ENCODE results near the gene VPS35.

- no peak for TF ChIP-seq POLR2A (IDR thresholded peaks at IDR 0.05)
- peak; percentile 58 to 75 (median 70) for TF ChIP-seq CTCF (IDR thresholded peaks at IDR 0.05)
- no peak for TF ChIP-seq POLR2AphosphoS5 (IDR thresholded peaks at IDR 0.05)
- no peak for TF ChIP-seq EP300 (IDR thresholded peaks at IDR 0.05)
Measured at GRCh38 chr16:46673320-46674013, 15.5 kb downstream of the VPS35 start.

All from upper lobe of left lung (tissue), 4 donors.